Cardiac muscle cell (in vitro differentiated cells and primary cell): Measurements from ENCODE around the gene KREMEN1. TPM values are rescaled to one million over a fixed set of nuclear protein-coding genes. Genes with fewer than 3 reads are reported as not detected.

Experiments
- DNase-seq, 2 donors: peaks; one replicate each; pipeline versions ENCODE4 v3.0.0 to v3.0.0-alpha.2; 2010 to 2017; ENCODE audit warnings: low read depth in 1 of 2, low spot score in 1 of 2
- H3K27ac ChIP-seq: fragments of 200-600 bp; sonication (generic); 2 replicates; pipeline ENCODE4 v1.5.1; 2016
- H3K27me3 ChIP-seq: fragments of 200-600 bp; sonication (generic); 2 replicates; pipeline ENCODE4 v1.6.0; 2016; ENCODE audit warnings: control low read depth
- H3K36me3 ChIP-seq: fragments of 200-600 bp; sonication (generic); 2 replicates; pipeline ENCODE4 v1.5.1; 2016; ENCODE audit warnings: control low read depth
- H3K4me1 ChIP-seq: fragments of 200-600 bp; sonication (generic); 2 replicates; pipeline ENCODE4 v1.8.1; 2017; ENCODE audit warnings: low read depth, mild to moderate bottlenecking, mixed run types
- H3K4me3 ChIP-seq: fragments of 200-600 bp; sonication (generic); 2 replicates; pipeline ENCODE4 v1.5.1; 2016; ENCODE audit warnings: mild to moderate bottlenecking
- H3K9me3 ChIP-seq: fragments of 200-600 bp; sonication (generic); 2 replicates; pipeline ENCODE4 v1.5.1; 2017; ENCODE audit warnings: low read depth, mild to moderate bottlenecking, control low read depth
- polyA plus RNA-seq: library from polyadenylated mRNA; unstranded; fragments of >200 nt; fragmentation: Nextera tagmentation; extraction: Ambion mirVana; gene quantifications from 2 replicates; pipeline ENCODE4 v1.2.1, GENCODE V29; 2016
- total RNA-seq: library from RNA; depleted of rRNA; stranded (reverse); fragments of >200 nt; gene quantifications from 2 replicates; pipeline ENCODE4 v1.2.3, GENCODE V29; 2016
- TF ChIP-seq, protein P1 (sequence below): IDR thresholded peaks from 2 replicates; pipeline ENCODE4 v1.5.1; 2012; ENCODE audit warnings: low read depth, mild to moderate bottlenecking, low read length

KREMEN1 gene
- total and polyA plus RNA-seq, 2 experiments from 2014 or later, result 18.0 to 20.3 TPM

DNA sequence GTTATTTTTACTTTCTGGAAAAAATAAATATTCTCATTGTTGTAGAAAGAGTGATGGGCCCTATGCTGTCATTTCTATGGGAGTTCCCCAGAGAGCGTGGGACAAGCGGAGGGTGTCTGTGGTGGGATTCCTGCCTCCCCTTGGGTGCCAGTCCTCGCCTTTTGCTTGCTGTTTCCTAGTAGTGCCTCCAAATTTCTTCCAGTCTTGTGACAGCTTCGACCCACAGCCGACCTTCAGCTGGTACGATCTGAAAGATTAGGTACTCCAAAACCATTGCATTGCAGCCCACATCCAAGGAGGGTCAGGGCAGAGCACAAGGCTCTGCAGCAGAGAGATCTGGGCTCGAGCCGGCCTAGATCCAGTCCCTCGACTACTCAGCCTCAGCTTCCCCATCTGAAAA is 73.9 kb downstream of the KREMEN1 start:
- TF ChIP-seq, protein P1, sequence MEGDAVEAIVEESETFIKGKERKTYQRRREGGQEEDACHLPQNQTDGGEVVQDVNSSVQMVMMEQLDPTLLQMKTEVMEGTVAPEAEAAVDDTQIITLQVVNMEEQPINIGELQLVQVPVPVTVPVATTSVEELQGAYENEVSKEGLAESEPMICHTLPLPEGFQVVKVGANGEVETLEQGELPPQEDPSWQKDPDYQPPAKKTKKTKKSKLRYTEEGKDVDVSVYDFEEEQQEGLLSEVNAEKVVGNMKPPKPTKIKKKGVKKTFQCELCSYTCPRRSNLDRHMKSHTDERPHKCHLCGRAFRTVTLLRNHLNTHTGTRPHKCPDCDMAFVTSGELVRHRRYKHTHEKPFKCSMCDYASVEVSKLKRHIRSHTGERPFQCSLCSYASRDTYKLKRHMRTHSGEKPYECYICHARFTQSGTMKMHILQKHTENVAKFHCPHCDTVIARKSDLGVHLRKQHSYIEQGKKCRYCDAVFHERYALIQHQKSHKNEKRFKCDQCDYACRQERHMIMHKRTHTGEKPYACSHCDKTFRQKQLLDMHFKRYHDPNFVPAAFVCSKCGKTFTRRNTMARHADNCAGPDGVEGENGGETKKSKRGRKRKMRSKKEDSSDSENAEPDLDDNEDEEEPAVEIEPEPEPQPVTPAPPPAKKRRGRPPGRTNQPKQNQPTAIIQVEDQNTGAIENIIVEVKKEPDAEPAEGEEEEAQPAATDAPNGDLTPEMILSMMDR, result no peak
- H3K9me3 ChIP-seq, result no peaks in the 10 kb centered on the region
- DNase-seq, result no peak
- H3K4me3 ChIP-seq, result no peak overlapping the region
- H3K4me1 ChIP-seq, result peaks cover 26% of the 10 kb centered on the region
- no peaks in the 10 kb centered on the region for H3K36me3 ChIP-seq
- no peaks in the 10 kb centered on the region for H3K27me3 ChIP-seq
- H3K27ac ChIP-seq, result no peak overlapping the region

GRCh38 chr22:29147331-29147899 is 74.6 kb downstream of the KREMEN1 start:
- Histone ChIP-seq H3K9me3 (no peaks in the 10 kb centered on the region), H3K27ac (peak overlapping the region; percentile 25), H3K36me3 (no peaks in the 10 kb centered on the region), H3K4me3 (no peak overlapping the region), H3K4me1 (peaks cover 26% of the 10 kb centered on the region), H3K27me3 (no peaks in the 10 kb centered on the region)
- TF ChIP-seq, protein P1, result no peak
- no peak for DNase-seq

GRCh38 chr22:29148036-29148435 is 75.2 kb downstream of the KREMEN1 start:
- no peak overlapping the region for H3K4me3 ChIP-seq
- TF ChIP-seq, protein P1, result no peak
- H3K9me3 ChIP-seq, result no peaks in the 10 kb centered on the region
- no peaks in the 10 kb centered on the region for H3K27me3 ChIP-seq
- H3K36me3 ChIP-seq, result no peaks in the 10 kb centered on the region
- no peak for DNase-seq
- H3K27ac ChIP-seq, result no peak overlapping the region
- H3K4me1 ChIP-seq, result peaks cover 26% of the 10 kb centered on the region

DNA sequence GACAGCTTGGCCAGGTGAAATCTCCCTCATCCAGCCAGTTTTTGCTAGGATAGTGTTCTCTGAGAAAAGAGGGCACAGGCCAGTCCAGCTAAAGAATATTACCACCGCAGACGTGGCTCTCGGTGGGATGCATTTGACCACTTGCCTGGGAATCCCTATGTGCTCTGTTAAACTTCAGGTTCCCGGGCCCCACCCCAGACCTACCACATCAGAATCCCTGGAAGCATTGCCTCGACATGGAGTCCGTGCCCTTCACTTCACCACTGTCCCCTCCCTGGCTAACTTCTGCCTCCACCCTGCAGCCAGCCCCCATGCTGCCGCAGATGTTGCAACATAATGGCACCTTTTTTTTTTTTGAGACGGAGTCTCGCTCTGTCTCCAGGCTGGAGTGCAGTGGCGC is 76.0 kb downstream of the KREMEN1 start:
- H3K4me3 ChIP-seq, result no peak overlapping the region
- TF ChIP-seq, protein P1, result no peak
- H3K27me3 ChIP-seq, result no peaks in the 10 kb centered on the region
- H3K36me3 ChIP-seq, result no peaks in the 10 kb centered on the region
- no peaks in the 10 kb centered on the region for H3K9me3 ChIP-seq
- no peak for DNase-seq
- H3K27ac ChIP-seq, result no peak overlapping the region
- H3K4me1 ChIP-seq, result peaks cover 26% of the 10 kb centered on the region

- H3K27me3 ChIP-seq, result no peaks in the 10 kb centered on the region
- no peaks in the 10 kb centered on the region for H3K36me3 ChIP-seq
- H3K27ac ChIP-seq, result no peak overlapping the region
- peaks cover 21% of the 10 kb centered on the region for H3K4me1 ChIP-seq
- H3K9me3 ChIP-seq, result no peaks in the 10 kb centered on the region
- DNase-seq, result no peak
- no peak overlapping the region for H3K4me3 ChIP-seq
- TF ChIP-seq, protein P1, result no peak
These were observed 77.2 kb downstream of the KREMEN1 start for GRCh38 chr22:29149841-29150555.
